Measurements from ENCODE around the gene CRTC2.

- TF ChIP-seq POLR2AphosphoS5 (IDR thresholded peaks at IDR 0.05; ENCODE audit: low read depth, low read length) (no peak), SIN3A (IDR thresholded peaks at IDR 0.05; ENCODE audit: borderline replicate concordance, insufficient read depth, low read length) (no peak), TAF1 (IDR thresholded peaks at IDR 0.05; ENCODE audit: borderline replicate concordance, insufficient read depth, low read length) (no peak)
Observed at GRCh38 chr1:153921080-153921802, 37.2 kb downstream of the CRTC2 start.
